Measurements from ENCODE around the gene PTPRG. TPM values are rescaled to one million over a fixed set of nuclear protein-coding genes. Genes with fewer than 3 reads are reported as not detected.

The PTPRG gene
- total and polyA plus RNA-seq, 2 experiments from 2014 or later: 15.2 to 45.7 TPM

GRCh38 chr3:62208385-62208784, 647.0 kb downstream of the PTPRG start:
- H3K4me1 ChIP-seq (ENCODE audit: low read depth): peaks cover 19% of the 10 kb centered on the region
- peak in 1 of 2 donors; percentile 32 for DNase-seq (ENCODE audit: low read depth in 1 of 2, low spot score in 1 of 2)
- no peak overlapping the region for H3K4me3 ChIP-seq
- TF ChIP-seq CTCF (IDR thresholded peaks at IDR 0.05; ENCODE audit: low read depth, low read length): no peak
- no peak overlapping the region for H3K27ac ChIP-seq
- H3K9me3 ChIP-seq (ENCODE audit: low read depth): no peaks in the 10 kb centered on the region
- H3K27me3 ChIP-seq: no peaks in the 10 kb centered on the region
- H3K36me3 ChIP-seq: no peaks in the 10 kb centered on the region

- DNase-seq (ENCODE audit: low read depth in 1 of 2, low spot score in 1 of 2): no peak
- Histone ChIP-seq H3K27ac (no peak overlapping the region), H3K4me3 (no peak overlapping the region), H3K9me3 (ENCODE audit: low read depth) (no peaks in the 10 kb centered on the region), H3K4me1 (ENCODE audit: low read depth) (peaks cover 19% of the 10 kb centered on the region), H3K27me3 (no peaks in the 10 kb centered on the region), H3K36me3 (no peaks in the 10 kb centered on the region)
- no peak for TF ChIP-seq CTCF (IDR thresholded peaks at IDR 0.05; ENCODE audit: low read depth, low read length)
These were observed 647.7 kb downstream of the PTPRG start for GRCh38 chr3:62209101-62209500.

DNA sequence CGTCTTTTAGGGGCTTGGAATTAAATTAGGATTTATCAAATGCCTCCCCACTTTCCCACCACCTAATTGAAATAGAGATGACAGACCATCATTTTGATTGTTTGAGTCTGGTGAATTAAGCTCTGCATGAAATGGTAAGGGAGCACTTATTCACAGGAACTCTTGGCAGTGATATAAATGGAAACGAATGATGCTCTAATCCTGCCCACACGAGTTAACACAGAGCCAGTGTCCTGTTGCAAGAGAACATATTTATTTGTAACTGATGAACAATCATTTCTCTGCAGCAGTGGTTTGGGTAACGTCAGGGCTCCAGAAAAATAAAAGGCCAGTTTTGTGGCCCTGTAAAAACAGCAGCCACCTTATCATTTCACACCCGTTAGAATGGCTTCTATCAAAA, 648.6 kb downstream of the PTPRG start:
- Histone ChIP-seq H3K36me3 (no peaks in the 10 kb centered on the region), H3K27ac (no peak overlapping the region), H3K4me1 (ENCODE audit: low read depth) (peaks cover 19% of the 10 kb centered on the region), H3K4me3 (no peak overlapping the region), H3K9me3 (ENCODE audit: low read depth) (no peaks in the 10 kb centered on the region), H3K27me3 (no peaks in the 10 kb centered on the region)
- no peak for DNase-seq (ENCODE audit: low read depth in 1 of 2, low spot score in 1 of 2)
- TF ChIP-seq CTCF (IDR thresholded peaks at IDR 0.05; ENCODE audit: low read depth, low read length): no peak

DNA sequence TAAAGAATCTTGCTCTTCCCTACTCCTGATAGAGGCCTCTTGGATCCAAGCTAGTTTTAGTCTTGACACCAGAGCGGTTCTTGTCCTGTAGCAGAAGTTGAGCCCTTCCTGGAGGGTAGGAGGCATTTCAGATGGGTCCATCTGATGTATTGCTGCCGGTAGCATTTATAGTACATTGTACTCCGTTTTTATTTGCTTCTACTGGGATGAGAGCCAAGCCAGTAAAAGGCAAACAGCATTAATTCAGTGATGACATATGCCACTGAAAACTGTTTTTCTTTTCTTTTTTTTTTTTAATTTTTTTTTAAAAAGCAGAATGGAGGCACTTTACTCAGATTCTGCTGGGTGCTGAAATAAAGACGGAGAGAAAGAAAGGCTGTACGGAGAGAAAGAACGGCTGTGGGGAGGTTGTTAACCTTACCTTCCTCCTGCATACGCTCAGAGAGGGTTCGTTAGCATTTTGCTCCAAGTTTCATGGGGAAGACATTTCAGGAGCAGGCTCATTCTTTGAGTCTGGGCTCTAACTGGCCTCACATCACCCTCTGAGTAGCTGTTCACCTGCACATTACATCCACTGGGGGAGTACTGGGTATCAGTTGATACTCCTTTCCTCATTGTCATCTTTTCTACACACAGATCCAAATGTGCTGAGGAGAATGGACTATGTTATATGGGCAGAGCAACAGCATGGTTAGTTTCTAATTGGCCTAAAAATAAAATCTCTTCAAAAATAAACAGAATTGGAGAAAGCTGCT, 650.5 kb downstream of the PTPRG start:
- Histone ChIP-seq H3K9me3 (ENCODE audit: low read depth) (no peaks in the 10 kb centered on the region), H3K36me3 (no peaks in the 10 kb centered on the region), H3K27ac (no peak overlapping the region), H3K27me3 (no peaks in the 10 kb centered on the region), H3K4me3 (no peak overlapping the region), H3K4me1 (ENCODE audit: low read depth) (peaks cover 18% of the 10 kb centered on the region)
- DNase-seq (ENCODE audit: low read depth in 1 of 2, low spot score in 1 of 2): no peak
- TF ChIP-seq CTCF (IDR thresholded peaks at IDR 0.05; ENCODE audit: low read depth, low read length): peak; percentile 6

- no peaks in the 10 kb centered on the region for H3K9me3 ChIP-seq (ENCODE audit: low read depth)
- no peak for DNase-seq (ENCODE audit: low read depth in 1 of 2, low spot score in 1 of 2)
- TF ChIP-seq CTCF (IDR thresholded peaks at IDR 0.05; ENCODE audit: low read depth, low read length): no peak
These were observed 653.5 kb downstream of the PTPRG start for GRCh38 chr3:62214850-62215249.

More at GRCh38 chr3:62214850-62215249, 653.5 kb downstream of the PTPRG start:
- Histone ChIP-seq H3K4me3 (no peak overlapping the region), H3K36me3 (no peaks in the 10 kb centered on the region), H3K27ac (no peak overlapping the region), H3K4me1 (ENCODE audit: low read depth) (peaks cover 4% of the 10 kb centered on the region), H3K27me3 (no peaks in the 10 kb centered on the region)
